H7 (cell line): ENCODE data around the gene SPOCK1. TPM values are rescaled to one million over a fixed set of nuclear protein-coding genes. Genes with fewer than 3 reads are reported as not detected.
A peak's percentile ranks its signal among the peaks of the same experiment; 100 is the strongest.

Experiments used
- DNase-seq: peaks from one replicate; pipeline ENCODE4 v3.0.0; 2012
- H3K27me3 ChIP-seq: 2 replicates; pipeline ENCODE4 v1.6.0; 2011; ENCODE audit warnings: mild to moderate bottlenecking, low read length; ENCODE audit not compliant: control insufficient read depth, insufficient read depth
- H3K36me3 ChIP-seq: replicated peaks from 2 replicates; pipeline ENCODE4 v1.5.1; 2011; ENCODE audit warnings: low read length; ENCODE audit not compliant: control insufficient read depth, insufficient read depth
- H3K4me3 ChIP-seq: 2 replicates; pipeline ENCODE4 v1.5.1; 2011; ENCODE audit warnings: low read depth, mild to moderate bottlenecking, control low read depth, low read length, moderate library complexity; ENCODE audit not compliant: insufficient read depth
- total RNA-seq: library from RNA; depleted of rRNA; stranded (reverse); fragments of >200 nt; shearing (Covaris generic); gene quantifications from 2 replicates; pipeline ENCODE4 v1.2.3, GENCODE V29; 2014

SPOCK1 gene
- total RNA-seq, 1 experiment from 2014 or later: 1.4 TPM

- DNase-seq: no peak
- H3K36me3 ChIP-seq: no peaks in the 10 kb centered on the region
- H3K27me3 ChIP-seq: no peaks in the 10 kb centered on the region
Measured at GRCh38 chr5:137340881-137341280, 158.2 kb downstream of the SPOCK1 start.

DNA sequence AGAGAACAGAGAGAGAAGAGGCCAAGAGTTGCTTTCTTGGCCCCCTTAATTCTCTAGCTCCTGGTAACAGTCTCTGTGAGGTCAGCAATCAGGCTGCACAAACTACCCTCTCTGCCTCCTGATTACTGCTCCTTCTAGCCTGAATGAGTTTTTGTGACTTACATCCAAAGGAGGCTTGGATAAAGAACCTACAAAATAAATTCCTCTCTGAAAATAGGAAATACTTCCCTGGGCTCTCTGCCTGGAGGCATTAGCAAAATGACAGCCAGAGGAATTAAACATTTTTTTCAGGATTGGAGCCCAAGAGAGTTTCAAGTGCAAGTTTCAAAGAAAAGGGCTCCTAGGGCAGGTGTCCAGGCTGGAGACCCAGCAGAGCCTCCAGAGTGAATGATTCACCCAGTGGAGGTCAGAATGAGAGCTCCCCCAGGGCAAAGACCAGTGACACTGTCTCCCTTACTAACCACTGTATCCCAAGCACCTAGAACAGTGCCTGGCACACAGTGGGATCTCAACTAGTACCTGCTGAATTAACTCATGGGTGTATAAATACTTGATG is 162.5 kb downstream of the SPOCK1 start:
- DNase-seq: no peak
- no peak overlapping the region for H3K4me3 ChIP-seq
- H3K27me3 ChIP-seq: no peaks in the 10 kb centered on the region
- H3K36me3 ChIP-seq: no peaks in the 10 kb centered on the region

More at GRCh38 chr5:137340881-137341280, 158.2 kb downstream of the SPOCK1 start:
- H3K4me3 ChIP-seq: no peak overlapping the region

GRCh38 chr5:137336161-137336560 is 163.0 kb downstream of the SPOCK1 start:
- Histone ChIP-seq H3K4me3 (no peak overlapping the region), H3K27me3 (no peaks in the 10 kb centered on the region), H3K36me3 (no peaks in the 10 kb centered on the region)
- no peak for DNase-seq

GRCh38 chr5:137335493-137335892 is 163.6 kb downstream of the SPOCK1 start:
- Histone ChIP-seq H3K36me3 (no peaks in the 10 kb centered on the region), H3K4me3 (no peak overlapping the region), H3K27me3 (no peaks in the 10 kb centered on the region)
- DNase-seq: no peak

DNA sequence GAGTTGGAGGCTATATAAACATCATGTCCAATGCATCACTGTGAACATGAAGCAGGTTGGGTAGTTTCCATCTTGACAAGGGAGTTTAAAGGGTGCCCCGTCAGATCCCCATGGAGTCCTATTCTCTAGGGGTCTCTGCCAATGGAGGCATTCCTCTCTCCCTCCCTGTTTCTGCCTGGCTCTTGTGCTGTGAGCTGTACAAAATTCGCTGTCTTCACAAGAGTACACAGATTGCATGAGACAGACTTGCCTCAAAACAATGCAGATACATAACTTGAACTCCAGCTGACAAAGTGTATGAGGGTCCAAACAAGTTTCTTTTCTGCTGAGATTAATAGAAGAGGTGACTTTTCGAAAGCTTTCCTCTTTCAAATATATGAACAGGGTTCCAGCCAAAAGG is 165.2 kb downstream of the SPOCK1 start:
- Histone ChIP-seq H3K27me3 (no peaks in the 10 kb centered on the region), H3K4me3 (no peak overlapping the region), H3K36me3 (no peaks in the 10 kb centered on the region)
- no peak for DNase-seq

- Histone ChIP-seq H3K27me3 (no peaks in the 10 kb centered on the region), H3K36me3 (no peaks in the 10 kb centered on the region), H3K4me3 (no peak overlapping the region)
- no peak for DNase-seq
Measured at GRCh38 chr5:137333475-137333874, 165.7 kb downstream of the SPOCK1 start.

DNA sequence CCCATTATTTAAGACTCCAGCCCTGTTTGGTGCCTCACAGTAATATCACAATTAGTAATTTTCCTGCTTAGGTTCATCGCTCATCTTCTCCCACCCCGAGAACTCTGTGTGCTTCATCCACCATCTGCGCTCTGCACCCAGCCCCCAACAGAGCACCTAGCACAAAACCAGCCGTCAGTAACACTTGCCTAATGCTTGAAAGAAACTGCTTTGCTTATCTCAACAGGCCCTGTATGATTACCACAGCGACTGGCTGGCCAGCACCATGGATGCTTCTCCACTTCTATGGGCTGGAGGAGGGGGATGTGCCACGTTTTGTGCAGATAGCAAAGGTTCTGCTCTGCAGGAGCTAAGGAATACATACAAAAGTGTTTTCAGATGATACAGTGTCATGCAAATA is 166.8 kb downstream of the SPOCK1 start:
- Histone ChIP-seq H3K36me3 (no peaks in the 10 kb centered on the region), H3K4me3 (no peak overlapping the region), H3K27me3 (no peaks in the 10 kb centered on the region)
- DNase-seq: no peak

- no peaks in the 10 kb centered on the region for H3K27me3 ChIP-seq
Measured at GRCh38 chr5:137329586-137330296, 169.4 kb downstream of the SPOCK1 start.

GRCh38 chr5:137328991-137329390 is 170.1 kb downstream of the SPOCK1 start:
- no peaks in the 10 kb centered on the region for H3K36me3 ChIP-seq
- no peak overlapping the region for H3K4me3 ChIP-seq
- DNase-seq: no peak
- no peaks in the 10 kb centered on the region for H3K27me3 ChIP-seq

More at GRCh38 chr5:137329586-137330296, 169.4 kb downstream of the SPOCK1 start:
- no peaks in the 10 kb centered on the region for H3K36me3 ChIP-seq
- no peak overlapping the region for H3K4me3 ChIP-seq
- DNase-seq: no peak

DNA sequence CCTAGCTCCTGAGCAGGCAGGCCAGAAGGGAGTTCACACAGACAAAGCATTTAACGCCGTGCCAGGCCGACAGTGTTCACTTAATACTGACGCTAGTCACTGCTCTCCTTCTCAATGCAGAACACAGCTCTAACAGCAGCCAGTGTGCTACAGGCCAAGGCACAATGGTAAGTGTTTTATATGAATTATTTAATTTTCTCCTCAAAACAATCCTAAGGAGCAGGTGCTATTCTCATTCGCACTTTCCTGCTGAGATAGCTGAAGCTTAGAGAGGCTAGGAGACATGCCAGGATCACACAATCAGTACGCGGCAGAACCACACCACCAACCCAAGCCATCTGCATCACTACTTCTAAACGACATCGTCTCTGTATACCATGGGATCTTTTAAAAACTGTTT is 170.7 kb downstream of the SPOCK1 start:
- H3K27me3 ChIP-seq: no peaks in the 10 kb centered on the region
- H3K36me3 ChIP-seq: no peaks in the 10 kb centered on the region
- no peak for DNase-seq
- H3K4me3 ChIP-seq: no peak overlapping the region

DNA sequence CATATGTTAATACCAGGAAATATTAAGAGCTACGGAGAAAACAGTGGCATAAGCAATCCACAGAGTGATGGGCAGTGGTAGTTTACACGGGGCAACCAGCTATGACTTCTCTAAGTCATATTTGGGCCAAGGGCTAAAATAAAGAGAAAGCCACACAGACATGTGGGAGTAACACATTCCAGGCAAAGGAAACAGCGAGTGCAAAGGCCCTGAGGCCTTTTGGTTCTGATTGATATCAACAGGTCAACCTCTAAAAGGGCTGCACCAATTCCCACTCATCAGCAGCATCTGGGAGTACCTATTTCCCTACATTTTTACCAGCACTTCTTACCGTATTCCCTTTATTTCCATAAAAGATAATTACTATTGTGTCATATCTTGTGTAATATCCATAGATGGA is 173.4 kb downstream of the SPOCK1 start:
- no peak for DNase-seq
- H3K4me3 ChIP-seq: no peak overlapping the region
- H3K36me3 ChIP-seq: no peaks in the 10 kb centered on the region
- H3K27me3 ChIP-seq: no peaks in the 10 kb centered on the region

DNA sequence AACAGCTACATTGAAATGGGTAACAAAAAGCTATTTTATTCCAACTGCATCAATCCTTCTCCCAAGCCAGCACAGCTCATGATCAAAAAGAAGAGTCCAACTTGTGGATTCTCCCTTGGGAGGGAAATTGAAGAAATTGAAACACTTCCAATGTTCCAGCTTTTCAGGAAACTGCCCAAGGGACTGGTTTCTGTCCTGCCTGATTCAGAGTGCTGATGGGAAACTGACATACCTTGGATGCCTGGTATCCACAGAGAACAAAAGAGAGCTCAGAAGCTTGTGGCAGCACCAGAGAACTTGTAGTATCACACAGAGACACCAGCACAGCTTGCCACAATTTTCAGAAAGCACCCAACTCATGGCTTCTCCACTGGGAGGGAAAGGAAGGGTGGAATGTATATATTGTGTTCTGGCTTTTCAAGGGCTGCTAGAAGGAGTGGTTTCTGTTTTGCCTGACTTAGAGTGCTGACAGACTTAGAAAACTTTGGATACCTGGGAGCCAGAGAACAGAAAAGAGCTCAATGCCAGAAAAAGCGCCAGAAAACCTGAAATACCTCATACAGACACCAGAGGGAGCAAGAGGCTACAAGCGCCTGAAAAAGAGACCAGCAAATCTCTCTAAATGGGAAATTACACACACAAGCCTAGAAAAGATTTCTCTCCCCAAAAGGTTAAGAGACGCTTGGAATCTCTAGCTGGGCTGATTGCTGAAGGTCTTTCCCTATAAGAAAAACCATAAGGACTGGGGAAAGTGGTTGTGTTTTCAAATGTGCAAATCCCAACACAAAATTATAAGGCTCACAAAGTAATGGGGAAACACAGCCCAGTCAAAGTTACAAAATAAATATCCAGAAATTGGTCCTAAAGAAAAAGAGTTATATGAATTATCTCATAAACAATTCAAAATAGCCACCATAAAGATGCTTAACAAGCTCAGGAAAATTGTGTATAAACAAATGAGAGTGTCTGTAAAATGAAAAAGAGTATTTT is 178.8 kb downstream of the SPOCK1 start:
- Histone ChIP-seq H3K36me3 (no peaks in the 10 kb centered on the region), H3K4me3 (no peak overlapping the region), H3K27me3 (no peaks in the 10 kb centered on the region)
- peak; percentile 72 for DNase-seq

- H3K27me3 ChIP-seq: no peaks in the 10 kb centered on the region
- no peak overlapping the region for H3K4me3 ChIP-seq
- no peaks in the 10 kb centered on the region for H3K36me3 ChIP-seq
- DNase-seq: no peak
Measured at GRCh38 chr5:137318027-137318426, 181.1 kb downstream of the SPOCK1 start.

- DNase-seq: no peak
- Histone ChIP-seq H3K4me3 (no peak overlapping the region), H3K27me3 (no peaks in the 10 kb centered on the region), H3K36me3 (no peaks in the 10 kb centered on the region)
Measured at GRCh38 chr5:137316346-137316736, 182.8 kb downstream of the SPOCK1 start.
